ENCODE data around the gene NEDD4L. TPM values are rescaled to one million over a fixed set of nuclear protein-coding genes. Genes with fewer than 3 reads are reported as not detected.

NEDD4L gene
- total RNA-seq, 4 donors from 2014 or later = 32.5 to 65.6 (median 43.4) TPM

- TF ChIP-seq, protein P1, sequence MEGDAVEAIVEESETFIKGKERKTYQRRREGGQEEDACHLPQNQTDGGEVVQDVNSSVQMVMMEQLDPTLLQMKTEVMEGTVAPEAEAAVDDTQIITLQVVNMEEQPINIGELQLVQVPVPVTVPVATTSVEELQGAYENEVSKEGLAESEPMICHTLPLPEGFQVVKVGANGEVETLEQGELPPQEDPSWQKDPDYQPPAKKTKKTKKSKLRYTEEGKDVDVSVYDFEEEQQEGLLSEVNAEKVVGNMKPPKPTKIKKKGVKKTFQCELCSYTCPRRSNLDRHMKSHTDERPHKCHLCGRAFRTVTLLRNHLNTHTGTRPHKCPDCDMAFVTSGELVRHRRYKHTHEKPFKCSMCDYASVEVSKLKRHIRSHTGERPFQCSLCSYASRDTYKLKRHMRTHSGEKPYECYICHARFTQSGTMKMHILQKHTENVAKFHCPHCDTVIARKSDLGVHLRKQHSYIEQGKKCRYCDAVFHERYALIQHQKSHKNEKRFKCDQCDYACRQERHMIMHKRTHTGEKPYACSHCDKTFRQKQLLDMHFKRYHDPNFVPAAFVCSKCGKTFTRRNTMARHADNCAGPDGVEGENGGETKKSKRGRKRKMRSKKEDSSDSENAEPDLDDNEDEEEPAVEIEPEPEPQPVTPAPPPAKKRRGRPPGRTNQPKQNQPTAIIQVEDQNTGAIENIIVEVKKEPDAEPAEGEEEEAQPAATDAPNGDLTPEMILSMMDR (IDR thresholded peaks at IDR 0.05; ENCODE audit: low read depth) = no peak
Observed at GRCh38 chr18:58350526-58350925, 306.5 kb downstream of the NEDD4L start.

DNA sequence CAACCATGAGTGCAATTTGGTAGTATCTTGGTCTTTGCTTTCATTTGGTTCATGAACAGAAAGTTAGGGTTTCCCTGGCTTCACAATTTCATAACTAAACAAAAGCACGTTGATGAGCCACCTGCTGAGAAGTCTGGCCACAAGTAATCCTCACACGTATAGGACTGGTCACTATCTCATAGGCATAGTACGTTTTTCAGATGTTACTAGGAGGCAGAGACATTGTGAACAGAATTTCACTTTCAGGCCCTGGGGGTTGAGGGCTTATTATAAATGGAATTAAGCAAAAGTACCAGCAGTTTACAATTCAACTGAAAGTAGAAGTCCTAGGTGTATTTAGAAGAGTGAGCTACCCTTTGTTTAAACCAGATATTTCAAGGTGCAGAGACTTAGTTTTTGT, 307.8 kb downstream of the NEDD4L start:
- TF ChIP-seq, protein P1 (IDR thresholded peaks at IDR 0.05; ENCODE audit: low read depth) = no peak

- TF ChIP-seq, protein P1 (IDR thresholded peaks at IDR 0.05; ENCODE audit: low read depth) = no peak
Observed at GRCh38 chr18:58353581-58353980, 309.6 kb downstream of the NEDD4L start.

- TF ChIP-seq, protein P1 (IDR thresholded peaks at IDR 0.05; ENCODE audit: low read depth) = no peak
Observed at GRCh38 chr18:58354051-58354450, 310.0 kb downstream of the NEDD4L start.

GRCh38 chr18:58354791-58355190, 310.8 kb downstream of the NEDD4L start:
- TF ChIP-seq, protein P1 (IDR thresholded peaks at IDR 0.05; ENCODE audit: low read depth) = no peak

DNA sequence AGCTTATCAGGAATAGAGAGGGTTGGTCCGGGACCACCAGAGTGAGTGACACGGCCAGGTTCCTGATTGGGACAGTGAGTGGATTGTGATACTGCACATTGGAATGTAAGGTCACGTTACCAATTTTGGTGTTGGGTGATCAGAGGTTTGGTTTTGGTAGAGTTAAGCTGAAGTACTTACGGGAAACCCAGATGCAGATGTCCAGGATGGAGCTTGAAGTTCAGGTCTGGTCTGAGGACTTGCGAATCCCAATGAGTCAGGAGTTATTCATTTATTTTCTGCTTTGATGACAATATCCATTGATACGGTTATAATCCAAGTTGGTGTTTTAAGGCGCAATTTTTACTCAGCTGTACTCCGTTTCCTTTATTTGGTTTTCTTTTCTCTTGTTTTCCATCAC, 311.2 kb downstream of the NEDD4L start:
- TF ChIP-seq, protein P1 (IDR thresholded peaks at IDR 0.05; ENCODE audit: low read depth) = no peak

DNA sequence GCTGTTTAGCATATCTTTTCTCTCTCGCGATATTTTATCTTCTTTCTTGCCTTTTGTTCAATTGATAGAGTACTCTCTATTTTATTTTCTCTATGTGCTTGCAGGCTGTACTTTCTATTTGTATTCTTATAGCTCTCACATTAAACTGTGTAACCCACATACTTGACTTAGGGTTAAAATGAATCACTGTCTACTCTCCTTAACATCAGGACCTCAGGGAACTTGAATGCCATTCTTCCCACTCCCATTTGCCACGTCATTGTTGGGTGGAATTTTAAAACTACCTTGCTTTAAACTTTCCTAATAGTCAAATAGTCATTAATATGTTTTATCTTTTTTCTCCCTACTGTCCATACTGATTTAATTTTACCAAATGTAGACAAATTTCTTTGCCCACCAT, 315.2 kb downstream of the NEDD4L start:
- TF ChIP-seq, protein P1 (IDR thresholded peaks at IDR 0.05; ENCODE audit: low read depth) = no peak
